ENCODE results near the gene OOEP. TPM values are rescaled to one million over a fixed set of nuclear protein-coding genes. Genes with fewer than 3 reads are reported as not detected.

The OOEP gene
- not detected for total RNA-seq
- long read RNA-seq: 0 reads

- no peaks in the 10 kb centered on the region for H3K36me3 ChIP-seq
- DNase-seq: no peak
- H3K9me3 ChIP-seq: no peaks in the 10 kb centered on the region
- H3K4me3 ChIP-seq: no peak within 1 kb of the TSS
- H3K4me1 ChIP-seq: no peaks in the 10 kb centered on the region
- TF ChIP-seq POLR2A (IDR thresholded peaks at IDR 0.05): no peak
- intact Hi-C loops (cut with DNase I): no loop called here
- no peak for ATAC-seq
- H3K27ac ChIP-seq: no peak within 1 kb of the TSS
- H3K27me3 ChIP-seq: no peaks in the 10 kb centered on the region
- WGBS (ENCODE audit: insufficient coverage, low coverage, low lambda C conversion rate, missing lambda C conversion rate): no CpG with 5 or more reads among the region's 36 CpGs
These were observed at the start of gene OOEP for GRCh38 chr6:73369563-73369962. Gene OOEP, minus strand, starts transcription at chr6:73369897. Its CDS starts 105 bp downstream, at chr6:73369792.

GRCh38 chr6:73418081-73418741 lies 48.5 kb upstream of the OOEP start:
- Histone ChIP-seq H3K4me1 (no peaks in the 10 kb centered on the region), H3K27ac (no peak overlapping the region), H3K27me3 (no peaks in the 10 kb centered on the region), H3K4me3 (no peak overlapping the region), H3K9me3 (no peaks in the 10 kb centered on the region), H3K36me3 (no peaks in the 10 kb centered on the region)
- TF ChIP-seq POLR2A (IDR thresholded peaks at IDR 0.05): no peak
- TF ChIP-seq CTCF (IDR thresholded peaks at IDR 0.05): no peak
- WGBS (ENCODE audit: insufficient coverage, low coverage, low lambda C conversion rate, missing lambda C conversion rate): 75% methylated on average over 11 of the region's 11 CpGs
- DNase-seq: no peak
- no peak for ATAC-seq
- intact Hi-C loops (cut with DNase I): no loop called here

GRCh38 chr6:73413102-73413501 lies 43.4 kb upstream of the OOEP start:
- intact Hi-C loops (cut with DNase I): no loop called here
- DNase-seq (no peak), ATAC-seq (no peak)
- Histone ChIP-seq H3K4me1 (no peaks in the 10 kb centered on the region), H3K9me3 (no peaks in the 10 kb centered on the region), H3K27me3 (no peaks in the 10 kb centered on the region), H3K36me3 (no peaks in the 10 kb centered on the region), H3K27ac (no peak overlapping the region), H3K4me3 (no peak overlapping the region)
- WGBS (ENCODE audit: insufficient coverage, low coverage, low lambda C conversion rate, missing lambda C conversion rate): 77% methylated on average over 3 of the region's 3 CpGs
- TF ChIP-seq CTCF (IDR thresholded peaks at IDR 0.05): no peak
- no peak for TF ChIP-seq POLR2A (IDR thresholded peaks at IDR 0.05)

GRCh38 chr6:73409395-73409794 lies 39.7 kb upstream of the OOEP start:
- Histone ChIP-seq H3K4me3 (no peak overlapping the region), H3K27me3 (no peaks in the 10 kb centered on the region), H3K9me3 (no peaks in the 10 kb centered on the region), H3K36me3 (no peaks in the 10 kb centered on the region), H3K27ac (no peak overlapping the region), H3K4me1 (no peaks in the 10 kb centered on the region)
- intact Hi-C loops (cut with DNase I): no loop called here
- no peak for TF ChIP-seq POLR2A (IDR thresholded peaks at IDR 0.05)
- TF ChIP-seq CTCF (IDR thresholded peaks at IDR 0.05): no peak
- DNase-seq (no peak), ATAC-seq (no peak)
- WGBS (ENCODE audit: insufficient coverage, low coverage, low lambda C conversion rate, missing lambda C conversion rate): 100% methylated on average over 1 of the region's 1 CpG

- TF ChIP-seq CTCF (IDR thresholded peaks at IDR 0.05): no peak
- no peak for TF ChIP-seq POLR2A (IDR thresholded peaks at IDR 0.05)
- Histone ChIP-seq H3K4me1 (no peaks in the 10 kb centered on the region), H3K4me3 (no peak overlapping the region), H3K36me3 (no peaks in the 10 kb centered on the region), H3K9me3 (no peaks in the 10 kb centered on the region), H3K27me3 (no peaks in the 10 kb centered on the region), H3K27ac (no peak overlapping the region)
- DNase-seq (no peak), ATAC-seq (no peak)
- intact Hi-C loops (cut with DNase I): no loop called here
These were observed 31.0 kb upstream of the OOEP start for GRCh38 chr6:73400656-73401055.
